Stimulated activated CD4-positive, alpha-beta T cell treated with anti-CD3 and anti-CD28 coated beads, Interleukin-1b, Interleukin-23, amount 100 ng/mL, for 4 hours (primary cell): ENCODE results near the gene OR2T3.
"Not testable (repeated sequence)": the region's sequence is repeated elsewhere in the genome, so short reads cannot be mapped to it uniquely, and the experiment has no call there.

ENCODE experiments used
- DNase-seq, 2 donors: peaks; one replicate each; pipeline ENCODE4 v3.0.0-alpha.2; 2020; ENCODE audit warnings: low read depth in 2 of 2

The OR2T3 gene

GRCh38 chr1:248472111-248472510, 1.0 kb upstream of the OR2T3 start:
- not testable (repeated sequence) for DNase-seq

GRCh38 chr1:248475660-248476059, 2.5 kb downstream of the OR2T3 start:
- not testable (repeated sequence) for DNase-seq

GRCh38 chr1:248481686-248482579, 8.8 kb downstream of the OR2T3 start:
- DNase-seq = not testable (repeated sequence)

- not testable (repeated sequence) for DNase-seq
These were observed 15.1 kb downstream of the OR2T3 start, which contains the start of gene OR2T5 for GRCh38 chr1:248488289-248488688. OR2T5 (plus strand) TSS chr1:248488589; CDS start chr1:248488589, 0 bp downstream.

GRCh38 chr1:248496661-248497060, 23.5 kb downstream of the OR2T3 start:
- not testable (repeated sequence) for DNase-seq

- not testable (repeated sequence) for DNase-seq
These were observed 27.3 kb downstream of the OR2T3 start for GRCh38 chr1:248500305-248501035.

- DNase-seq = not testable (repeated sequence)
These were observed 34.6 kb downstream of the OR2T3 start, which contains the start of gene OR2G6 for GRCh38 chr1:248507773-248508172. OR2G6 (plus strand) TSS chr1:248508073; CDS start chr1:248521647, 13,574 bp downstream.

GRCh38 chr1:248510217-248510616, 37.1 kb downstream of the OR2T3 start:
- not testable (repeated sequence) for DNase-seq

GRCh38 chr1:248521856-248522255, 48.7 kb downstream of the OR2T3 start:
- no peak for DNase-seq
